A673 (cell line): ENCODE measurements around the gene POLR3K. TPM values are rescaled to one million over a fixed set of nuclear protein-coding genes. Genes with fewer than 3 reads are reported as not detected.
"Not testable (repeated sequence)": the region's sequence is repeated elsewhere in the genome, so short reads cannot be mapped to it uniquely, and the experiment has no call there.

Experiments used
- BruUV-seq: library from RNA; stranded (reverse); fragments of 400-500 nt; replicated peaks from 2 replicates; lab custom pipeline; 2021; lab: Mats Ljungman, UMichigan
- CTCF ChIA-PET: fragments of 300-600 bp; sonication (Branson Sonifier 250); formaldehyde crosslinking; loops from one replicate; lab custom pipeline; 2022; ENCODE audit warnings: antibody characterized with exemption; lab: Charles Lee
- POLR2A ChIA-PET: fragments of 300-600 bp; sonication (Branson Sonifier 250); formaldehyde crosslinking; loops from one replicate; lab custom pipeline; 2022; ENCODE audit warnings: antibody characterized with exemption; ENCODE audit not compliant: low non-redundant PET; lab: Charles Lee
- DNase-seq: peaks from one replicate; pipeline ENCODE4 v3.0.0-alpha.2; 2015; ENCODE audit warnings: low spot score
- H3K27ac ChIP-seq: fragments of 200-600 bp; sonication (generic); 2 replicates; pipeline ENCODE4 v1.5.1; 2016; ENCODE audit warnings: mixed run types, low read depth, mild to moderate bottlenecking, mixed read lengths, antibody characterized with exemption, low read length; ENCODE audit not compliant: poor library complexity, severe bottlenecking
- H3K27me3 ChIP-seq: fragments of 200-600 bp; sonication (generic); replicated peaks from 2 replicates; pipeline ENCODE4 v1.6.1; 2017; ENCODE audit warnings: mixed run types, low read depth, mild to moderate bottlenecking, mixed read lengths, antibody characterized with exemption, low read length; ENCODE audit not compliant: insufficient read depth, poor library complexity
- H3K36me3 ChIP-seq: fragments of 200-600 bp; sonication (generic); 2 replicates; pipeline ENCODE4 v1.6.1; 2016; ENCODE audit warnings: mixed run types, mild to moderate bottlenecking, mixed read lengths, antibody characterized with exemption, low read length; ENCODE audit not compliant: insufficient read depth, poor library complexity, severe bottlenecking
- H3K4me1 ChIP-seq: fragments of 200-600 bp; sonication (generic); 2 replicates; pipeline ENCODE4 v1.6.1; 2017; ENCODE audit warnings: mixed run types, mild to moderate bottlenecking, mixed read lengths, antibody characterized with exemption, low read length; ENCODE audit not compliant: insufficient read depth, poor library complexity, severe bottlenecking
- H3K4me3 ChIP-seq: fragments of 200-600 bp; sonication (generic); 2 replicates; pipeline ENCODE4 v1.5.1; 2016; ENCODE audit warnings: low read depth, mixed run types, mild to moderate bottlenecking, mixed read lengths, low read length; ENCODE audit not compliant: poor library complexity, severe bottlenecking
- H3K9me3 ChIP-seq: fragments of 200-600 bp; sonication (generic); 2 replicates; pipeline ENCODE4 v1.6.1; 2016; ENCODE audit warnings: mixed run types, low read depth, mild to moderate bottlenecking, mixed read lengths, antibody characterized with exemption, low read length; ENCODE audit not compliant: poor library complexity, severe bottlenecking
- EZH2 ChIP-seq: fragments of 200-600 bp; sonication (generic); IDR thresholded peaks from 2 replicates; pipeline ENCODE4 v1.6.1; 2017; ENCODE audit warnings: borderline replicate concordance, low read depth, mild to moderate bottlenecking, mixed read lengths, antibody characterized with exemption, low read length; ENCODE audit not compliant: poor library complexity, severe bottlenecking
- intact Hi-C: fragments of 100-400 bp; cut with micrococcal nuclease; formaldehyde crosslinking; loops from one replicate; pipeline ENCODE4 v1.10.0; 2022; ENCODE audit not compliant: unreplicated experiment
- total RNA-seq: library from RNA; stranded (reverse); gene quantifications from 2 replicates; pipeline ENCODE4 v1.2.3, GENCODE V29; 2021
- TF ChIP-seq, protein P1 (sequence below): fragments of 300-800, 200-600 bp; sonication (generic); conservative IDR thresholded peaks from 2 replicates; pipeline ENCODE4 v1.5.1; 2017; ENCODE audit warnings: low read depth, mild to moderate bottlenecking, antibody characterized with exemption, low read length, moderate library complexity, mixed read lengths

The POLR3K gene
- total RNA-seq, 1 experiment from 2014 or later, result 48.5 TPM

GRCh38 chr16:50769-51591, 2.4 kb downstream of the POLR3K start:
- BruUV-seq, result TSS peak; percentile 40
- DNase-seq, result peak; percentile 59
- no peak overlapping the region for H3K27ac ChIP-seq
- H3K9me3 ChIP-seq, result no peaks in the 10 kb centered on the region
- intact Hi-C loops, result no loop called here
- peaks cover 7% of the 10 kb centered on the region for H3K4me1 ChIP-seq
- no peak overlapping the region for H3K4me3 ChIP-seq
- ChIA-PET CTCF (no interaction called here), POLR2A (no interaction called here)
- TF ChIP-seq, protein P1, sequence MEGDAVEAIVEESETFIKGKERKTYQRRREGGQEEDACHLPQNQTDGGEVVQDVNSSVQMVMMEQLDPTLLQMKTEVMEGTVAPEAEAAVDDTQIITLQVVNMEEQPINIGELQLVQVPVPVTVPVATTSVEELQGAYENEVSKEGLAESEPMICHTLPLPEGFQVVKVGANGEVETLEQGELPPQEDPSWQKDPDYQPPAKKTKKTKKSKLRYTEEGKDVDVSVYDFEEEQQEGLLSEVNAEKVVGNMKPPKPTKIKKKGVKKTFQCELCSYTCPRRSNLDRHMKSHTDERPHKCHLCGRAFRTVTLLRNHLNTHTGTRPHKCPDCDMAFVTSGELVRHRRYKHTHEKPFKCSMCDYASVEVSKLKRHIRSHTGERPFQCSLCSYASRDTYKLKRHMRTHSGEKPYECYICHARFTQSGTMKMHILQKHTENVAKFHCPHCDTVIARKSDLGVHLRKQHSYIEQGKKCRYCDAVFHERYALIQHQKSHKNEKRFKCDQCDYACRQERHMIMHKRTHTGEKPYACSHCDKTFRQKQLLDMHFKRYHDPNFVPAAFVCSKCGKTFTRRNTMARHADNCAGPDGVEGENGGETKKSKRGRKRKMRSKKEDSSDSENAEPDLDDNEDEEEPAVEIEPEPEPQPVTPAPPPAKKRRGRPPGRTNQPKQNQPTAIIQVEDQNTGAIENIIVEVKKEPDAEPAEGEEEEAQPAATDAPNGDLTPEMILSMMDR, result no peak
- no peak for TF ChIP-seq EZH2
- H3K36me3 ChIP-seq, result peaks cover 26% of the 10 kb centered on the region
- H3K27me3 ChIP-seq, result no peaks in the 10 kb centered on the region

- TF ChIP-seq, protein P1, result no peak
- no peak for TF ChIP-seq EZH2
- peaks cover 34% of the 10 kb centered on the region for H3K36me3 ChIP-seq
- peaks cover 7% of the 10 kb centered on the region for H3K4me1 ChIP-seq
- no TSS peak for BruUV-seq
- no peak overlapping the region for H3K4me3 ChIP-seq
- POLR2A ChIA-PET, result no interaction called here
- intact Hi-C loops, result no loop called here
- no peak overlapping the region for H3K27ac ChIP-seq
- CTCF ChIA-PET, result no interaction called here
- no peaks in the 10 kb centered on the region for H3K9me3 ChIP-seq
- no peaks in the 10 kb centered on the region for H3K27me3 ChIP-seq
- no peak for DNase-seq
Measured at GRCh38 chr16:47234-47633, 6.2 kb downstream of the POLR3K start.

GRCh38 chr16:46510-46909, 6.9 kb downstream of the POLR3K start:
- DNase-seq, BruUV-seq, H3K4me3 ChIP-seq, H3K9me3 ChIP-seq, H3K4me1 ChIP-seq, intact Hi-C loops, H3K27me3 ChIP-seq, H3K27ac ChIP-seq, POLR2A ChIA-PET: not testable (repeated sequence)
- peaks cover 34% of the 10 kb centered on the region for H3K36me3 ChIP-seq
- CTCF ChIA-PET, result interaction anchor here (0.6 kb wide), 1 partner anchor 20 kb away, joined by 3 read pairs; no protein-coding TSS in a partner anchor
